ENCODE data around the gene INF2.
"Not testable (repeated sequence)": the region's sequence is repeated elsewhere in the genome, so short reads cannot be mapped to it uniquely, and the experiment has no call there.

The INF2 gene

DNA sequence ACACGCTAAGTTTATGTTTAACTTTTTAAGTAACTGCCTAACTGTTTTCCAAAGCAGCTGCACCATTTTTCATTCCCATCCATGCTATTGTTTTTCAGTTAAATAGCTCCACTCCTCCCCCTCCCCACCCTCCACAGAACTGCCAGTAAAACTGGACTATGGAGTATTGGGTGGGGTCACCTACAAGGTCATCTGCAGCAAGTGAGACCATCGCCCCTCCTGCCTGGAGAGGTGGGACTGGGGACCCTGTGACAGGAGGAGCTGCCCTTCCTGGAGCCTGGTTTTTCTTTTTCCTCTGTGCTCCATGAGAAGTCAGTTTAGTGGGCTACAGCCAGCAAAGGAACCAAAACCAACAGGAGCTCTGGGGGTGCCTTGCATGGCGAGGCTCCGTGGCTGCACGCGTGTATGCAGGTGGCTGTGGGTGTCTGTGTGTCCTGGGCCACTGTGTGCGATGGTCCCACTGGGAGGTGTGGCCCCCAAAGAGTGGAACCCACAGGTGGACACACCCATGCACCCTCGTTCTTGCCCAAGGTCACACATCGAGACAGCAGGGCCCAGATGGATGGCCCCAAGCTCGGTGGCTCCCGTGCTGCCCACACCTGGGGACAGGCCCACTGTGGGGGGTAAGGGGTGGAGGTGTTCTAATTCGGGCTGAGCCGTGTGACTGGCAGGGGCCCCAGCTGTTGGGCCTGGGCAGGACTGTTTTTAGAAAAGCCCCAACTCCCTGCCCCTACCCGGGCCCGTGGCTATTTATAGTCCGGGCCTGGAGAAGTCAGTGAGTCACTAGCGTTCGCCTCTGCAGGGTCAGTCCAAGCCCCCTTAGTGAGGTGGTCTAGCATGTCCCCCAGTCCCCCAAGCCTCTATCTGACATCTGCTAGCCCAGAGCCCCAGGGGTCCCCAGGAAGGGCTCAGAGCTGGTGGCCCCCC, 32.4 kb downstream of the INF2 start:
- no peak for DNase-seq (ENCODE audit: low read depth, low spot score)

DNA sequence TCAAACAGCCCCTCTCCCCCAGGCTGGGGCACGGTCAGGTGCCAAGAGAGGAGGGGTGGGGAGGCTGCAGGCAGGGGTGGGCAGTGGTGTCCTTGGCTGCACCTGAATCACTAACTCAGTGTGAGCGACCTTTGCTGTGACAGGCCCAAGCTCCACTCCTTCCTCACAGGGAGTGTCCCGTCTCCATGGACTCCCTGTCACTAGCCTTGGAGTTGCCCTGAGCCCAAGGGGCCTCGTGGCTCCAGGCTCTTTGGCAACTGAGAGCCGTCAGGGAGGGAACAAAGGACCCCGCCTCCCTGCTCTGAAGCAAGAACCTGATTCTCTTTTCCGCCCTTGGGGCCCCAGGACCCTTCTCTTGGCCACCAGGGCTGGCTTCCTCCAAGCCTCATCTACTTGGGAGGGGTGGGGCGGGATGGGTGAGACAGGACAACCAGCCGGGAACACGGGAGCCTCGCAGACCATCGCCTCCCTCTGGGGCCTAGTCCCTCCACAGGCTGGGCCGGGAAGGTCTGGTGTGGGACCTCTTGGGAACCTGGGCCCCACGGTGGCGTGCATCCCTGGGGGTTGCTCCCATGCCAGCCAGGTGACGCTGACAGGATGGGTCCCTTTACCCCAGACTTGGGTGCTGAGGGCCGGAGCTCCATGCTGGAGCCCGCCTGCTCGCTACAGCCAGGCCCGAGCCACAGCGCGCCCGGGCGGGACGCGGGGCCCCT, 33.7 kb downstream of the INF2 start:
- no peak for DNase-seq (ENCODE audit: low read depth, low spot score)

DNA sequence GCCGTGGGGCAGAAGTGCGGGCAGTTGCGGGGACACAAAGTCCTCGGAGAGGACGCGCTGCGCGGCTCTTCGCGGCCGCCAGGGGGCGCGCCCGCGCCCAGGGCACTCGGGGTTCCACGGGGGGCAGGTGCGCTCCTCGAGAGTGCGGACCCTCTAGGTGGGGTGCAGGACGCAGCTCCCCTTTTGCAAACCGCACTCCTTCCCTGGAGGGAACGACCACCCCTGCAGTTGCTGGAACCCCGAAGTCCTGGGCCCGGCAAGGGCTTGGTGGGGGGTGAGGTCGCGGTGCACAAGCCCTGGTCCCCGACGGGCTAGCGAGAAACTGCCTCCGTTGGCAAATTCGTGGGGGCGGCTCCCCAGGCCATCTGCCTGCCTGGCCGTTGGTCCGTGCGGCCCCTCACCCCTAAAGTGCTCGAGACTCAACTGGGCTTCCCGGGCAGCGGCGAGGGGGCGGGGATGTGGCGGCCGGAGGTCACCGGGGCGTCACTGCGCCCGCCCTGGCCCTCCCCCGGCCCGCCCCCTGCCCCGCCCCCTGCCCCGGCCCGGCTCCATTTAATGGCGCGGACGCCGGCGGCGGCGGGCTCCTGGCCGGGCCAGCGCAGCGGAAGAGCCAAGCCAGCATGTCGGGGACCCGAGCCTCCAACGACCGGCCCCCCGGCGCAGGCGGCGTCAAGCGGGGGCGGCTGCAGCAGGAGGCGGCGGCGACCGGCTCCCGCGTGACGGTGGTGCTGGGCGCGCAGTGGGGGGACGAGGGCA, 34.4 kb downstream of the INF2 start, which contains the start of gene ADSS1:
TSS of gene ADSS1 (plus strand) at position 579 of the 756 bp plus-strand sequence. CDS start at position 621, 42 bp downstream.
- DNase-seq (ENCODE audit: low read depth, low spot score): no peak

DNA sequence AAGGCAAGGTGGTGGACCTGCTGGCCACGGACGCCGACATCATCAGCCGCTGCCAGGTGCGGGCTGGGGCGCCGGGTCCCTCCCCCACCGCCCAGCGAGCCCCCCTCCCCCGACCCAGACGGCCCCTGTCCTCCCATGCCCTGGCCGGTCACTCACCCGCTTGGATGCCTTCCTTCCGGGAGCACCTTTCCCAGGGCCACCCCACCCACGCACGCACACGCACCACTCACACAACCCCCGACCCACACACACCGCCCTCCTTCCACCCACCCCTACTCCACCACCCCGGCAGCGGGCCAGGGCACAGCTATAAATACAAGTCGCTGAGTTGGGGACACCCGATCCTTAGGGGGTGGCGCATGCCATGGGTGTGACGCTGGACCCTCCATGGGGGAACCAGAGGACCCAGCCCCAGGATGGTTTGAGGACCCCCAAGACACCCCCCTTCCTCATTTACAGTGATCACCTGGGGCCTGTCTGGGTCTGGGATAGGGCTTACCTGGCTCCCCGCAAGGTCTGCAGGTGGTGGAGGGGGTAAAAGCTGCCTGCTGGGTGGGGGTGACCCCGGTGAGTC, 35.1 kb downstream of the INF2 start:
- DNase-seq (ENCODE audit: low read depth, low spot score): no peak

DNA sequence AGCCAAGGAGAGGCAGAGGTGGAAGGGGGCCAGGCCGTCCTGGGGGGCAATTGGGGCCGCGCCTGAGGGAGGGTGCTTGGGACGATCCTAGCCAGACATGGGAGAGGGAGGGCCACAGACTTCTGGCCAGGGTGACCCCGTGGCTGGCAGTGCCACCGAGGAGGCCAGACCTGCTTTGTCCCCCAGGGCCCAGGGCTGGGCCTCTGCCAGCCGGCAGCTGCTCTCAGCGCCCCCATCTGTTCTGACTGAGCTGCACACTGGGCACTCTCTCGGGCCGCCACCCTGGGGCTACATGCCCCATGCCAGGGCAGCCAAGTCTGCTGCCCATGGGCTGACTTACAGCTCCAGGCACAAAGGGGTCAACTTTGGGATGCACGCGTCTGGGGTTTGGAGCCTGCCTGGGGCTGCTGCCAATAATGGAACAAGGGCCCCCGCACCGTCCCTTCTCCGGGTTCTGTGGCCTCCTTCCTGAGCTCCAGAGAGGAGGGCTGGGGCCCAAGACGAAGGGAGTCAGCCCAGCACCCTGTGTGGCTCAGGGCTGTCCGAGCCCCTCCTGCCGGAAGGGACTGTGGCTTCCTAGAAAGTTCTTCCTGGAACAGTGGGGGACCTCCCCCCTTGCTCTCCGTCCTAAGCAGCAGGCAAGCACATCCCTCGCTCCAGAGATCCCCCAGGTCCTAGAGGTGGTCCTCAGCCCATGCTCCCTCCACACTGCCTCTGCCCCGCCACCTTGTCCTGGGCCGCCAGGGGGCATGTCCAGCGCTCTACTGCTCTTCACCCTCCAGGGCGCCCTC, 35.8 kb downstream of the INF2 start:
- DNase-seq (ENCODE audit: low read depth, low spot score): no peak

DNA sequence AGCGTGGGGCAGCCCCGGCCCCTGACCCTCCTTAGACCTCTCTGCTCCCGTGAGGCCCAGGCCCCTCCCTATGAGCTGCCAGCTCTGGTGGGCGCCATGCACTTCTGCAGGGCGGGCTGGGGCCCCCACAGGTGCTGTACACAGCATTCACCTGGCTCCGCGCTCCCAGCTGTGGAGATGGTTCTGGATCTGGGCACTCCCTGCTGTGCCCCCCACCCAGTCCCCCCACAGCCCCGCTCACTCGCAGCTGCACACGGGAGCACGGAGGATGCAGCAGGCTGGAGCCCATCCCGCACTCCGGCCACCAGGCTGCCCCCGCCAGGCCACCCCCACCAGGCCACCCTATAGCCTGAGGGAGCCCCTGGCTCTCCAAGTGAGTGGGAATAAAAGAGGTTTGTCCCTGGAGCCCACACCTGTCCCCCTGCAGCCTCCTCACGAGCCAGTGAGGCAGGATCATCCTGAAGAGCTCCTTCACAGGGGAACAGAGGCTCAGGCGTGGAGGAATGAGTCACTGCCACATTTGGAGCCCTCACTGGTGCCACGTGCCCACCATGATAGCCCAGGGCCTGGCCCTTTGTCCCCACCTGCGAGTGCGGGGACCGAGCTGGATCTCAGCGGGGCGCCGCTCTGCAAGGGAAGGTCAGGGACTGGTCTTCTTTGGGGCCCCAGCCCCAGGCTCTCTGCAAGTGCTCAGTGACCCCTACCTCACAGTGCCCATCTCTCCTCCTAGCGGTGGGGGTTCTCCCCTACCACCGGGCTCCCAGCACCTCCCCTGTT, 36.5 kb downstream of the INF2 start:
- DNase-seq (ENCODE audit: low read depth, low spot score): no peak

DNA sequence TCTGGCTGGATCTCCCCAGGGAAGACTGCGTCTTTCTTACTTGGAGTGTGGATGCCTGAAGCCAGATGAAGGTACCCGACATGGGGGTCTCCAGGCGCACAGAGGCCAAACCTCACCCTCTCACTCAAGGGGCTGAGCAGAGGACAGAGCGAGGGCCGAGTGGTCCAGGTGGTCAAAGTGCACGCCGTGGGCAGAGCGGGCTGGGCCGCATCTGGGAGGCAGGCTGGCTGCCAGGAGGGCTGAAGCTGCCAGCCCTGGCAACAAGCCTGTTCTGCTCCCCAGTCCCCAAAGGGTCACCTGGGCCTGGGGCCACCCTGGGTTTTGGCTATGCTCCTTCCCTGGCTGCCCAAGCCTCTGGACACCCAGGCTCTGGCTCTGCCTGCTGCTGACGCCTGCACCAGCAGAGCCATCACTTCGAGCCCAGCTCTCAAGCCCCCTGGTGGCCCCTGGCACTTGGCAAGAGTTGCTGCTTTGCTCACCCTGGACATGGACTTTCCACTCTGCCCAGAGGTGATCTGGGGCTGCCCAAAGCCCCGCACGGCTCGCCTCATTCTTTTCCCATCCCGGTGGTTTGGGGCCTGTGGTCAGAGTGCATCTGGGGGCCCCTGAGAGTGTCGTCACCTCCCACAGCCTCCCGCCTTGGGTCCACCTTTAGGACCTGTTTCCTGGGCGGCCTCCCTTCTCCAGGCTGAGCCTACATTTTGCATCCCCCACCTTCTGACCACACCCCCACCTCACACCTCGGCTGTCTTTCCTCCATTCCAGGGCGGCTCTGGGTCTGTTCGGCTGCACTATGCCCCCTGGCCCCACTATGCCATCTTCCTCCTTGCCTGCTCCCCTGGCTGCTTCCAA, 37.4 kb downstream of the INF2 start:
- DNase-seq (ENCODE audit: low read depth, low spot score): no peak

DNA sequence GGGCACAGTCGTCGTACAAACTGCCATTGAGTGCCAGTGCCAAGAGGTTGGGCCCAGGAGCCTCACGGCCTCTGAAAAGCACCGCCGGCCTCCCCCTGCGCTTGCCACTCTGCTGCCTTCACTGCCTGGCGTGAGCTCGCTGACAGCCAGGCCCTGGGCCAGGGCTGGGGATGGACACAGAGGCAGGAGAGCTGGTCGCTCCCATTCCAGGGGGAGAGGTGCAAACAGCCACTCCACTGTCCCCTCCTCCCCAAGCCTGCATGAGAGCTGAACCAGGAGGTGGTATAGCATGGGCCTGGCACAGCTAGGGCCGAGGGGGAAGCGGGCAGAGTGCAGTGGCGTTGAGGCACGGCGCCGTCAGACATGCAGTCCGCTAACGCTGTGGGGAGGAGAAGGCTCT, 39.2 kb downstream of the INF2 start:
- no peak for DNase-seq (ENCODE audit: low read depth, low spot score)

DNA sequence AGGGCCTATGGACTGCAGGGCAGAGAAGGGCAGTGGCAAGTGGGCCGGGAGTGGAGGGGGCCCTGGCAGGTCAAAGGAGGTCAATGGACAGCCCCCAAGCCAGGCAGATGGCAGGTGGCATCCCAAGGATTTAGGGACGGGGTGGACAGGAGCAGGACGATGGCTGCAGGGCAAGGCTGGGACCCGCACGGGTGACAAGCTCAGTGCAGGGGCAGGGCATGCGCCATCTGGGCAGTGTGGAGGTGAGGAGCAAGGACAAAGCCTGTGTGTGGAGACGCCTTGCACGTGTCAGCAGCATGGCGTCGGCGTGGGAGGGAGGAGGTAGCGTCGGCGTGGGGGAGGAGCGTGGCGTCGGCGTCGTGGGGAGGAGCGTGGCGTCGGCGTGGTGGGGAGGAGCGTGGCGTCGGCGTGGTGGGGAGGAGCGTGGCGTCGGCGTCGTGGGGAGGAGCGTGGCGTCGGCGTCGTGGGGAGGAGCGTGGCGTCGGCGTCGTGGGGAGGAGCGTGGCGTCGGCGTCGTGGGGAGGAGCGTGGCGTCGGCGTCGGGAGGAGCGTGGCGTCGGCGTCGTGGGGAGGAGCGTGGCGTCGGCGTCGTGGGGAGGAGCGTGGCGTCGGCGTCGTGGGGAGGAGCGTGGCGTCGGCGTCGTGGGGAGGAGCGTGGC, 39.9 kb downstream of the INF2 start:
- not testable (repeated sequence) for DNase-seq (ENCODE audit: low read depth, low spot score)

DNA sequence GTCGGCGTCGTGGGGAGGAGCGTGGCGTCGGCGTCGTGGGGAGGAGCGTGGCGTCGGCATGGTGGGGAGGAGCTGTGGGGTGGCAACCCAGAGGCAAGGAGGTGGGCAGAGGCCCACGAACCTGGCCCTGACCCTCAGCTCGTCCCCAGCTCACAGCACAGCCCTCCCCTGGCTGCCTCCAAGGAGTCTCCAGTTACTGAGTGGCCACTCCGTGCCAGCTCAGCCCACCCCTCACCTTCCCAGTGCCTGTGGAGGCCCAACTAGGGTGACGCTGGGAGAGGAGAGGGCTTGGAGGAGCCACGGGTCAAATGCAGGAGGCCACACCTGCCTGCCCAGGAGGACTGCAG, 40.4 kb downstream of the INF2 start:
- no peak for DNase-seq (ENCODE audit: low read depth, low spot score)

DNA sequence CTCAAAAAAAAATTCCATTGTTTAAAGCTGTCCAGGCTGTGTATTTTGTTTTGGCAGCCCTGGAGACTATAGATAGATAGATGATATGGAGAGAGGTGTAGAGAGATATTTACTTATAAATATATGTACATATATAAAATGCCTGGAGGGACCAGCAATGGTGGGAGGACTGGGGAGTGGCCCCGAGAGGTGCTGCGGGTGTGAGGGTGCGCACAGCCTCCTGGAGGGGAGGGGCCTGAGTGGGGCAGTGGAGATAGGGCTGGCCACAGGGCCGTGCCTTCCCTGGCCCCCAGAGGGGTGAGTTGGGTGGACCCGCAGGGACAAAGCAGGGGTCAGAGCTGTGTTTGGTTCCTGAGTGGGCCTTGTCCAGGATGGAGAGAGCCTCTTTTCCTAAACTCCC, 41.1 kb downstream of the INF2 start:
- DNase-seq (ENCODE audit: low read depth, low spot score): no peak

DNA sequence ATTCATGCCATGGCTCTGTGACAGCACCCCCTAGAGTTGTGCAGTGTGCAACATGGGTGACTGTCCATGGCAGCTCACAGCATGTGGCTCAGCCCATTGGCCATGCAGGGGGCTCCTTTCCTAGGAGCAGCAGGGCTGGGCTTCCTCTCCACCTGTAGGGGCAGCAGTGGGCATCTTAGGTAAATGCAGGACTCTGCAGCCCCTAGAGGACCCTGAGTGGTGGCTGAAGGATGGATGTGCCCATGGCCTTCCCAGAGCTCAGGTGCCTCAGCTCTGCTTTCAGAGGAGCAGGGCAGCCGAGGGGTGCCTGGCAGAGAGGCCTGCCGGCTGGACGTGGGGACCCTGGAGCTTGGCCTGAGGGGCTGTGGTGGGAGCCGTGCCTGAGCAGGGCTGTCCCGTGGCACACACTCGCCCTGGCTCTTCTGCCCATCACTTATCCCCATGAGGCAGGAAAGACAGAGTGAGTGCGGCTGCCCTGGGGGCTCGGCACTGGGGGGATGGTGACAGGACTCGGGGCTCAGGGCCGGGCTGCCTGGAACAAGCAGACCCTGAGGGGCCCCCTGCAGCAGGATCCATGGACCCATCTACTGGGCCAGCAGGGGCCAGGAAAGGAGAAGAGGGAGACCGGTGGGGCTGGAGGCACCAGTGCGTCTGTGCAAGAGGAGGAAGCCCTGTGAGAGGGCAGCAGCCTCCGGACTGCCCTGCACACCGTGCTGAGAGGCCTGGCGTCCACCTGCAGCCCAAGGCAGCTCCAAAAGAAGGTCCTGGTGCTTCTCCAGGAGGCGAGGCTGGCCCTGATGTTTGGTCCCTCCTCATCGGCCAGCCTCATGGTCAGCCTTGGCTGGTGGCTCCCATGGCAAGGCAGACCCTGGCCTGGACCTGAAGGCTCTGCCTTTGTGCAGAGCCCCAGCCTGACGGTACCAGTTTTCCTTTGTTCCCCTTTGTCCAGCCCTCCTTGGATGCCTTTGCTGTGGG, 42.2 kb downstream of the INF2 start:
- no peak for DNase-seq (ENCODE audit: low read depth, low spot score)

DNA sequence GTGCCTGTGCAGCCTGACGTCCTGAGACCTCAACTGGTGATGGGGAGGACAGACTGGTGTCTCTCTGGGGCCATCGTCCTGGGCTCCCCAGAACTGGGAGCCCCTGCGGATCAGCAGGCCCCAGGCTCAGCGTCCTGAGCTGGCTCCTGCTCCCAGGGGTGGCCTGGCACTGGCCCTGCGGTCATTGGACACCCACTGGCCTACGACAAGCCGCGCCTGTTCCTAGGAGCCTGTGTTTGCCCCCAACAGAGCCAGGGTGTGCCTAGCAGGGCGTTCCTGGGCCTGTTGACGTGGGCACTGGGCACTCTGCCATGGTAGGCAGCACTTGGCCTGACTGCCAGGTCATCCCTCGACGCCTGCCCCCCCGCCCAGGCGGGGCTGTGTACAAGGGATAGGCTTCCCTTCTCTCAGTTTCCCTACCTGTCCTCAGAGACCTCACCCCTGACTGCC, 43.0 kb downstream of the INF2 start:
- no peak for DNase-seq (ENCODE audit: low read depth, low spot score)

DNA sequence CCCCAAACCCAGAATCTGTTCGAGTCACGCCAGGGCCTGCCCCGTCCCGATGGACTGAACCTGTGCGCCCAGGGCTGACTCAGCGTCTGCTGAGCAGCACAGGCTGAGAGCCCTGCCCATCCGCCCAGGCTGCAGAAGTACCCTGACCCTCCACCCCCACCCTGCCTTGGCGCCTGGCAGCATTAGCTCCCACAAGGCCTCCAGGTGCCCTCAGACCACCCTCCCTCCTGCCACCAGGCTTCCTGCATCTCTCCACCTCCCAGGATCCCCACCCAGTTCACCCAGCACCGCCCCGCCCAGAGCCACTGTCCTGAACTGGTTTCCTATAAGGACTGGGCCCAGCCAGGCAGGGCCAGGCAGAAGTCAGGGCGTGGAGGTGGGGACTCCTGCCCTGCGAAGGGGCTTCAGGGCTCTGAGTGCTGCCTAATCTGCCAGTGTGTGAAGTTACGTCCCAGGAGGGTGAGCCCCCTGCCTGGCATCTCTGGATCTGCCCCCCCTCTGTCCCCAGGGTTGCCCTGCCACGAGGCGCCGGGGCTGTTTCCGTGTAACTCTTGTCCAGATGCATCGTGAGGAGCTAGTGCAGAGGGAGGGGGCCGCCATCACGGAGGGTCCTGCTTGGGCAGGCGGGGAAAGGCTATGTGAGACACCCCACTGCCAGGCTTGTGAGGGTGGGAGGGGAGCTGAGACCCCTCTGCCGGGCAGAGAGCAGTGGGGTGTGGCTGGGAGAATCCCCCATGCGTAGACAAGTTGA, 43.7 kb downstream of the INF2 start:
- no peak for DNase-seq (ENCODE audit: low read depth, low spot score)

DNA sequence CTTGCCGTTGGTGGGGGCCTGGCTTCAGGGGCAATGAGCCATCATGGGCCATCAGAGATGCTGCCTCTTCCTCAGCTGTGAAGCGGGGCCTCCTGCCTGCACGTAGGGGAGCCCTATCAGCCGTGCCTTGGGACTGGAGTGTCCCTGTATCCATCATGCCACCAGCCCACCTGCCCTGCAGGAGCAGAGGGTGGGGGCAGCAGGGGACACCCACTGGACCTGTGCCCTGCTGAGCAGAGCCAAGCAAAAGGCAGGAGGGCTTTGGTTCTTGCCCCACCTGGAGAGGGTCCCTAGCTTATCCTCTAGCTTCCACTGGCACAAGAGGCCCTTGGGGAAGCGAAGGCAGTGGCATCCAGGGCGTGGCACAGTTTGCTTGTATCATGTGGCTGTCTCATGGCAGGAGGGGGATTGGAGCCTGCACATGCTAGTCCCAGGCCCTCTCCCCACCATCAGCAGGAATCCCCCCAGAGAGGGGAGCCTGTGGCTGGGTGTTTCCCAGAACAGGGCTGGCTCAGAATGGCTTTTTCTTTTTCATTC, 44.7 kb downstream of the INF2 start:
- no peak for DNase-seq (ENCODE audit: low read depth, low spot score)

DNA sequence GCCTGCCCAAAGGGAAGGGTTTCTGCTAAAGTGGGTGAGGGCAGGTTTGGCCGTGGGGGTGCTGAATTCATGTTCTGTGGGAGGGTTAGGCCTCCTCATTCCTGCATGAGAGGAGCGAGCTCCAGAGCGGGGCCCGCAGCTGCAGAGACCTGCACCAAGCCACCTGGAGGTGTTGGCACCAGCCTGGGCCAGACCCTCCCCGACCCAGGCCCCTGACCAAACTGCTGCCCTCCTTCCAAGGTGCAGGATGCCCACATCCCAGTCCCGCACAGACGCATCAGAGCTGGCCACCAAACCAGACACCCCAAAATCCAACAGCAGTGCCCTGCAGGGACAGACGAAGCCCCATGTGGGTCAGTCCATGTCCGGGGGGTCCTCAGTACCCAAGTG, 45.2 kb downstream of the INF2 start:
- DNase-seq (ENCODE audit: low read depth, low spot score): no peak

All from smooth muscle cell of the brain vasculature (primary cell).